ENCODE measurements around the gene ARAP3.
A peak's percentile ranks its signal among the peaks of the same experiment; 100 is the strongest.
"Not testable (repeated sequence)": the region's sequence is repeated elsewhere in the genome, so short reads cannot be mapped to it uniquely, and the experiment has no call there.

Gene ARAP3, protein sequence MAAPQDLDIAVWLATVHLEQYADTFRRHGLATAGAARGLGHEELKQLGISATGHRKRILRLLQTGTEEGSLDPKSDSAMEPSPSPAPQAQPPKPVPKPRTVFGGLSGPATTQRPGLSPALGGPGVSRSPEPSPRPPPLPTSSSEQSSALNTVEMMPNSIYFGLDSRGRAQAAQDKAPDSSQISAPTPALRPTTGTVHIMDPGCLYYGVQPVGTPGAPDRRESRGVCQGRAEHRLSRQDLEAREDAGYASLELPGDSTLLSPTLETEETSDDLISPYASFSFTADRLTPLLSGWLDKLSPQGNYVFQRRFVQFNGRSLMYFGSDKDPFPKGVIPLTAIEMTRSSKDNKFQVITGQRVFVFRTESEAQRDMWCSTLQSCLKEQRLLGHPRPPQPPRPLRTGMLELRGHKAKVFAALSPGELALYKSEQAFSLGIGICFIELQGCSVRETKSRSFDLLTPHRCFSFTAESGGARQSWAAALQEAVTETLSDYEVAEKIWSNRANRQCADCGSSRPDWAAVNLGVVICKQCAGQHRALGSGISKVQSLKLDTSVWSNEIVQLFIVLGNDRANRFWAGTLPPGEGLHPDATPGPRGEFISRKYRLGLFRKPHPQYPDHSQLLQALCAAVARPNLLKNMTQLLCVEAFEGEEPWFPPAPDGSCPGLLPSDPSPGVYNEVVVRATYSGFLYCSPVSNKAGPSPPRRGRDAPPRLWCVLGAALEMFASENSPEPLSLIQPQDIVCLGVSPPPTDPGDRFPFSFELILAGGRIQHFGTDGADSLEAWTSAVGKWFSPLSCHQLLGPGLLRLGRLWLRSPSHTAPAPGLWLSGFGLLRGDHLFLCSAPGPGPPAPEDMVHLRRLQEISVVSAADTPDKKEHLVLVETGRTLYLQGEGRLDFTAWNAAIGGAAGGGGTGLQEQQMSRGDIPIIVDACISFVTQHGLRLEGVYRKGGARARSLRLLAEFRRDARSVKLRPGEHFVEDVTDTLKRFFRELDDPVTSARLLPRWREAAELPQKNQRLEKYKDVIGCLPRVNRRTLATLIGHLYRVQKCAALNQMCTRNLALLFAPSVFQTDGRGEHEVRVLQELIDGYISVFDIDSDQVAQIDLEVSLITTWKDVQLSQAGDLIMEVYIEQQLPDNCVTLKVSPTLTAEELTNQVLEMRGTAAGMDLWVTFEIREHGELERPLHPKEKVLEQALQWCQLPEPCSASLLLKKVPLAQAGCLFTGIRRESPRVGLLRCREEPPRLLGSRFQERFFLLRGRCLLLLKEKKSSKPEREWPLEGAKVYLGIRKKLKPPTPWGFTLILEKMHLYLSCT (N-terminal part only)

DNA sequence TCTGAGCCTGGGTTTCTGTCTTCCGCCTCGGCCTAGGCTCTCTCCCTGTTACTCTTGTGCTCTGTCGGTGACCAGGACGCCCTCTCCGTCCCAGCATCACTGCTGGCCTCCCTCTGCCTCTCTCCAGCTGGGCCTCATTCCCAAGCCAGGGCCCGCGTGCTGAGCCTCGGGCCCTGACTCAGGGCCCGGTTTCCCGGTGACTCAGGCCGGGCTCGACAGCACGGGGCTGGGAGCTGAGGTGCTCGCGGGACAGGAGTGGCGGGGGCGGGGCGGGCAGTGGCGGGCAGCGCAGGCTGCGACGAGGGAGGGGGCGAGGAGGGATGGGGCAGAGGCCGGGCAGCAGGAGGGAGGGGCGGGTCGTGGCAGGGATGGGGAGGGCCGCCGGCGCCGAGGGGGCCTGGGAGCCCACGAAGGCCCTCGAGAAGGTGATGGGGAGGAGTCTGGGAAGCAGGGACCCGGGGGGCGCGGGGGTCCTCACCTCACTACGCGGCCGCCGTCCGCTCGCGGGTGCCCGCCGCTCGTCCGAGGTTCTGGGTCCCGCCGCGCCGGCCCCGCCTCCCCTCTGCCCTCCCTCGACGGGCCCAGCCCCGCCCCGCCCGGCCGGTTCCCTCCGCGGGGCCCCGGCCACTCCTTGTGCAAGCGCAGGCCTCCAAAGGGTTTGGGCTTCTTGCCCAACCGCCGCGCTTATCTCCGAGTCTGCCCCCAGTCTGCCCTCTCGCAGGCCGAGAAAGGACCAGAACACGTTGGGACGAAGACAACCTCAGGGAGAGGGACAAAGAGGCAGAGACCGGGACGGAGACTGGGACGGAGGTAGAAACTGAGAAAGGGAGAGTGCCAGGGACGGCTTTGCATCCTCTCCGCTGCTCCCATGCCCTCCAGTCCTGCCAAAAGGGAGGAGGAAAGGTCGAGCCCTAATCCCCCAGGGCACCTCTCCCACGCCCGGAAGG, at the start of gene ARAP3:
ARAP3 (minus strand) TSS at position 536 of the 947 bp plus-strand sequence. CDS start 1,744 bp downstream, outside the sequence.
- peak; percentile 39 for DNase-seq

DNA sequence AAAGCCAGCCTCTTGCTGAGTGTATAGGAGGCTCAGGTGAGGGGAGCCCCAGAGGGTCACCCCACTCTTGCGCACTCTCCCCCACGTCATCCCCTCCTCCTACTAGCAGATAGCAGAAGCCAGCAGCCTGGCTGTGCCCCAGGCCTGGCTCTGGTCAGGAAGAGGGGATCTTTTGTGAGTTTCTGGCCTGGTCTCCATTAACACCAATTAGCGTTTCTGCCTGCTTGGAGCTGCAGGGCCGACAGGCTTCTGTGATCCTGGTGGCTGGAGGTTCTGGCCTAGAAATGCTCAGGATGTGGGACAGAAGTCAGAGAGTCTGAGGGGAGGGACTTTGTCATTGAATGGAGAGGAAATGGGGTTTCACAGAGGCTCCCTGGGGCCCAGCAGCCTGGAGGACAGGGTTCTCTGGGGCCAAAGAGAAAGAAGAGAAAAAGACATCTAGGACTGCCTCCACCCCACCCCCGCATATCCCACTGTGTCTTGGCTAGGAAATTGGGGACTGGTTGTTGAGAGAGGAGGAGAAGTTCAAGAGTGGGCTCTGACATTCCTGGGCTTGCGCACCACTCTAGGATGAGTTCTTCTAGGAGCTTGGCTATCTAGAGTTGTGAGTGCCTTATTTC, 47.5 kb upstream of the ARAP3 start:
- DNase-seq = no peak

GRCh38 chr5:141725891-141726290, 43.9 kb upstream of the ARAP3 start:
- DNase-seq = no peak

- DNase-seq = not testable (repeated sequence)
These were observed 43.1 kb upstream of the ARAP3 start for GRCh38 chr5:141725174-141725573.

- DNase-seq = no peak
These were observed 40.2 kb upstream of the ARAP3 start for GRCh38 chr5:141722266-141722665.

DNA sequence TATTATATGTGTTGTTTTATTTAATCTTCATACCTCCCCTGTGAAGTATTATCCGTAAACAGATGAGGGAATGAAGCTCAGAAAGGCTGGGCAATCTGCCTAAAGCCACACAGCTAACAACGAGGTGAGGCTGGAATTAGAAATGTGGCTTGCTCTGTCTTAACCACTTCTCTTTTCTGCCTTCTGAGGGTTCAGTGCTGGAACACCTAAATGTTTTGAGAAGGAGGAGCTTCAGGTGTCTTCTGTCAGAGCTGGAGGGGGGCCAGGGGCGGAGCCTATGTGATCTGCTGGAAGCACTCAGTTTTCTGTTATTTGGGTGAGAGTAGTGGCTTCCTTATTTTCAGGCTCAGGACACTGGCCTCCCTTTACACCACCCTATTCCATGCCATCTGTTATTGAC, 35.0 kb upstream of the ARAP3 start:
- DNase-seq = no peak

DNA sequence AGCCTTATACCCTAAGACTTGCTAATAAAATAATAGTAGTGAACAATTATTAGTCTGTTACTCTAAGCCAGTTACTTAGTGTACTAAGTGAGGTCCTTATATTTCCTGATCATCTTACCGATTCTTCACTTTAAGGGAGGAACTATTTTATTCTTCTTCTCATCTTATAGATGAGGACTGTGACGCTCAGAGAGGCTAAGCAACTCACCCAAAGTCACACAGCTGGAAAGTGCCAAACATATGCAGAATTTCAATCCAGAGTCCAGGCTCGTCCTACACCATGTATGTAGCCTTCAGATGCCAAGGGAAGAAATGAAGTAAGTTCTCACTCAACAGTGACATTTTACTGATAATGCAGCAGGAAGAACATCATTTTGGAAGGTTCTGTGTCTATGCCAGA, 34.4 kb upstream of the ARAP3 start:
- no peak for DNase-seq

DNA sequence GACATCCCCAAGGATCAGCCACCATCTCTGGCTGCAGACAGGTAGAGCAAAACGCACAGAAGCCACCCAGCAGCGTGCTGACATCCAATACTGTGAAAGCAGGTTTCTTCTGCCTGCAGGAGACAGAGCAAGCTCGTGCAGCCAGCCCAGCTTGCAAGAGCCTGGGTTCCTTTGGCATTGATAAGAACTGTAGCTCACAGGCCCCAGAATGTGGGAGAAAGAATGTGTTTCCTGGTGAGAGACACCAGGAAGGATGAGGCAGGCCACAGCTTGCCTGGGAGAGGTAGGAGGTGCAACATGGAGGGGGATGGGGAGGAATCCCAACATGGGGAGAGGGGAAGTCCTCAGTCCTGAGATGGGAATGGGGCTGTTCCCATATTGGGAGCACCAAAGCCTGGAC, 34.0 kb upstream of the ARAP3 start:
- no peak for DNase-seq

GRCh38 chr5:141715346-141715905, 33.4 kb upstream of the ARAP3 start:
- DNase-seq = no peak

DNA sequence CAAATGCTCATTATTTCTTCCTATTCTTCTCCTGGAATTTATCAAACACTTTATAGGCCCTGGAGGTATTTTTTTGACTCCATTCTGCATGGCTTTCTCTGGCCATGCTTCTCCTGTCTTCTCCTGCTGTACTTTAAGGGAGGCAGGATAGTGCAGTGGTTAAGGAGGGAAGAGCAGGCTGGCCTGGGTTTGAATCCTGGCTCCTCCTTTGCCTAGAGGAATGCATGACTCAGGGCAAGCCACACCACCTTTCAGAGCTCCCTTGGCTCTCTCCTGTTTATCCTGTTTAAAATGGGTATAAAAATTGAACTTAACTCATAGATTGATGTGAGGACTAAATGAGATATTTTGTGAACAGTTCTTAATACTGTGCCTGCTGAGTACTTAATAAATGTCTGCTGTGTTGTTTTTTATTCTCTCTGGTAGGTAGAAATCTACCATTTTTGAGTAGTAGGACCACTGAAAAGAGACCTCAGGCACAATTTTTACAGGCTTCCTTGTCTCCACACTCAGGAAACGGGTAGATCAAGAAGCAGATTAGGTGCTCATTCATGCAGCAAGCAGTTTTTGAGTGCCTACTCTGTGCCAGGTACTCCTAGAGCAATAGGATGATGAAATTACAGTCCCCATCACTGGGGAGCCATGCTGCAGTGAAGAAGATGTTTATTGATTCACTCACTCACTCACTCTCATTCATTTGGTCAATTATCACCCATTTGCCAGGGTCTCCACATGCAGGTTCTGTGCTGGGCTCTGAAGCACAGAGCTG, 32.7 kb upstream of the ARAP3 start:
- no peak for DNase-seq

GRCh38 chr5:141713616-141714309, 31.7 kb upstream of the ARAP3 start:
- DNase-seq = no peak

DNA sequence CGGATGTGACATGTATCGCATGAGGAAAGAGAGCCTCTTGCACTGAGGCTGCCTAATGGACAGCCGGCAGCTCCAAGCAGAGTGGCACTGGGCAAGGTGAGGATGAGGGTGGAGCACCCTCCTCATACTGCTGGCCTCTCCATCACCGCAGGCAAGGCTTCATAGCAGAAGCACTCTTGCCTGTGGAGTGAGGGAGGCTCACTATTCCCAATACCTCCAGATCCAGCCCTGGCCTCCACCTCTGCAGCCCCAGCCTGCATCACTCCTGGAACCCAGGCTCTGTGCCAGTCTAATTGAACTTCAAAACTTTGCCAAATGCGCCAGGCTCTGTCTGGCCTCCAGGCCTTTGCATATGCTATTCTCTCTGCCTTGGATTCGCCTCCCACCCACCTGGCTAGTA, 29.7 kb upstream of the ARAP3 start:
- DNase-seq = no peak

DNA sequence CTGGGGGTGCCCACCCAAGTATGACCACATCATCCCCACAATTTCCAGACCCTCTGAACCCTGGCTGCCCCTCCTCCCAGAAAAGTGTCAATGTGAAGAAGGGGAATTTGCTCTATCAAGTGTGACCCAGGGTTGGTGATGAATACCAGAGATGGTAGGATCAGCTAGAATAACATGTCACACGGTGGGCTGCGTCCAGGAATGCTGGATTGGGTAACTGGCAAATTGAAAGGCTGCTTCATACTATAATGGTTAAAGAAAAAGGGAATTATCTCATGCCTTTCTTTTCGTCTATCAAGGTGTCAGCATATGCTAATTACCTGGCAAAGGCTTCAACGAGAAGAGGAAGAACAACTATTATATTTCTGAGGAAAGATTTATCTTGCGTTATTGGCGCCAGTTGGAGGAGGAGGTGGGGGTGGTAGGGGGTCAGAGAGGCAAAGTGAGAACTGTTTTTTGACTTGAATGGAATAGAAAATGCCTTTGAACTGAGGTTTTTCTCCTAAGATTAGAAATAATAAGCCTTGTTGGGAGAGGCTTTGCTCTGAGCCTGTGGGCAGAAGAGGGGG, 27.8 kb upstream of the ARAP3 start:
- no peak for DNase-seq

DNA sequence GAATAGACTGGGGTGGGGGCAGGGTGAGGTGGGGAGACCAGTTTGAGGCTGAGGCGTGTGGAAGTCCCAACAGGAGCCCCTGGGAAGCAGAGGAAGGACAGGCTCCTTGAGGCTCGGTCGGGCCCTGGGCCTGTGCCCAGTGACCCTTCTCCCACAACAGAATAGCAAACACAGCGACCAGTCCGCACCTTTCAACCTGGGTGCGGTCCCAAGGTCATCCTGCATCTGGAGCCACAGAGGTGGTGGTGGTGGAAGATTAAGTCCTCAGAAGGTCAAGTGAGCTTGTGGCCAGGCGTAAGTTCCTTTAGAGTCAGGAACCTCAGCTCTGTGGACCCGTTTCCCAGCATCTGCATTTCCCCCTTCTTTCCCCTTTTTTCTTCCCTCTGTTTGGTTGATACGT, 26.0 kb upstream of the ARAP3 start:
- no peak for DNase-seq

DNA sequence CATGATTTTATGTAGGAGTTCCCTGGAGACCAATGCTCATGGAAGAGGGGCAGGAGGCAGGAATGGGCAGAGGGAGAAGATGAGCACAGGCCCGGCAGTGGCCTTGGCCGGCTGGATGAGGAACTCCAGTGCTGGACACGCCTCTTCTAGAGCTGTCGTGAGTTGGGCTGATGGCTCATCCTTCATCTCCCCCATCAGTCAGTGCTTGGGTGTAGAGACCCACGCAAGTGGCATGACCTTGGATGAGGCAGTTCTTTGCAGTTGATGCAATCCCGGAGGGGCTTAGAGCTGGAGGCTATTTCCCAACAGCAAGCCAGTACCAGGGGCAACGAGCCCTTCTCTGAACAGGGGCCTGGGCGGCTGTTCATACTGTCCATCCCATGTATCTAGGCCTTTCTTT, 25.5 kb upstream of the ARAP3 start:
- no peak for DNase-seq

- DNase-seq = no peak
These were observed 24.1 kb upstream of the ARAP3 start for GRCh38 chr5:141706121-141706520.

DNA sequence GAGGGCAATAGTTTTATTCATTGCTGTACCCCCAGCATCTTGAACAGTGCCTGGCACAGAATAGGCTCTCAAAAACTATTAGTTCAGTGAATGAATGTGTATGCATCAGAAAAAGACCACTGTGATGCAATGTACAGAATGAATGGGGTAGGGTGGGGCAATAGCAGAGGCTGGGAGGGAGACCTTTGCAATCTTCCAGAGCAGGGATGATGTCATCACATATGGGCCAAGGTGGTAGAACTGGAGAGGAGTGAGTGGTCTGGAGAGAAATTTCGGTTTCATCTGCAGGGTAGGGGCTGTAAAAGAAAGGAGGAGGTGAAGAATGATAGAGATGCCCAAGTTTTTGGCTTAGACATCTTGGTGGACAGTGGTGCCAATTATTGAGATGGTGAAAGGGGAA, 23.4 kb upstream of the ARAP3 start:
- no peak for DNase-seq

- no peak for DNase-seq
These were observed 22.8 kb upstream of the ARAP3 start for GRCh38 chr5:141704782-141705297.

DNA sequence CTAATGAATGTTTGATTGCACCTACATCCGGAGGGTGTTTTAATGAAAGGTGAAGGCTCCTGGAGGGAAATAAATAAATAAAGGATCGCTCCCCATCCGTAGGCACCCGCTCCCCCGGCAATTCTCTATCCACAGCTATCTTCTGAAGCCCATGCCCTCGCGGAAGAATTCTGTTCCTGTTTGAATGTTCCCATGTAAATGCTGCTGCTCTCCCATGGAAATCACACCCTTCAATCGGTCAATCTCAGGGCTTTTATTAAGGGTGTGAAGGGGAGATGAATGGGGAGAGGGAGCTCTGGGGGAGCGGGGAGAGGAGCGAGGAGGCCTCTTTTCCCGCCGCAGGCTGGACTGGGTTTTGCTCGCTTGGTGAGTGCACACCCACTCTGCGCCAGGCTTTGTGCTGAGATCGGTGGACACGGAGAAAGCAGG, 21.1 kb upstream of the ARAP3 start:
- DNase-seq = no peak

Data from CD4-positive, alpha-beta T cell treated with Interleukin-10 for 1 hour (primary cell).